Panc1 (cell line): ENCODE results near the gene LTB4R. TPM values are rescaled to one million over a fixed set of nuclear protein-coding genes. Genes with fewer than 3 reads are reported as not detected.

Experiments used
- ATAC-seq: fragments of 200-7000 bp; cut with Tn5 transposase; 2 replicates; pipeline ENCODE4 v1.9.1; 2020; ENCODE audit warnings: mild to moderate bottlenecking, moderate library complexity
- BruUV-seq: library from RNA; stranded (reverse); fragments of 400-500 nt; replicated peaks from 2 replicates; lab custom pipeline; 2021; lab: Mats Ljungman, UMichigan
- CTCF ChIA-PET: fragments of 300-600 bp; sonication (Branson Sonifier 250); formaldehyde crosslinking; loops from one replicate; lab custom pipeline; 2022; ENCODE audit warnings: antibody characterized with exemption; lab: Charles Lee
- POLR2A ChIA-PET: fragments of 300-600 bp; sonication (Branson Sonifier 250); formaldehyde crosslinking; loops from one replicate; lab custom pipeline; 2022; ENCODE audit warnings: antibody characterized with exemption; lab: Charles Lee
- DNase-seq: peaks from one replicate; pipeline ENCODE4 v3.0.0-alpha.2; 2010; ENCODE audit warnings: low read depth, low spot score
- H3K27ac ChIP-seq: 2 replicates; pipeline ENCODE4 v1.5.1; 2011; ENCODE audit warnings: mild to moderate bottlenecking, low read length, inconsistent platforms
- H3K27me3 ChIP-seq: fragments of 200-500 bp; sonication (Bioruptor generic); 2 replicates; pipeline ENCODE4 v1.6.0; 2014; ENCODE audit warnings: low read length, inconsistent platforms; ENCODE audit not compliant: control insufficient read depth, insufficient read depth
- H3K36me3 ChIP-seq: fragments of 200-500 bp; sonication (Bioruptor generic); 2 replicates; pipeline ENCODE4 v1.5.1; 2014; ENCODE audit warnings: inconsistent platforms, mild to moderate bottlenecking, low read length, moderate library complexity; ENCODE audit not compliant: control insufficient read depth, insufficient read depth
- H3K4me1 ChIP-seq: 2 replicates; pipeline ENCODE4 v1.5.1; 2011; ENCODE audit warnings: inconsistent platforms, mild to moderate bottlenecking, low read length, moderate library complexity; ENCODE audit not compliant: control insufficient read depth, insufficient read depth
- H3K4me3 ChIP-seq, 2 experiments: 2 replicates each; pipeline ENCODE4 v1.5.1; 2011 to 2012; ENCODE audit warnings: low read depth in 2 of 2, low read length in 2 of 2, mild to moderate bottlenecking in 2 of 2, inconsistent platforms in 1 of 2, moderate library complexity in 1 of 2
- H3K9me3 ChIP-seq: fragments of 200-500 bp; sonication (Bioruptor generic); 2 replicates; pipeline ENCODE4 v1.5.1; 2014; ENCODE audit warnings: low read depth, mild to moderate bottlenecking, inconsistent platforms, low read length, moderate library complexity; ENCODE audit not compliant: control insufficient read depth, insufficient read depth
- POLR2AphosphoS5 ChIP-seq: IDR thresholded peaks from 2 replicates; pipeline ENCODE4 v1.6.1; 2012; ENCODE audit warnings: mild to moderate bottlenecking, low read depth, low read length, moderate library complexity
- REST ChIP-seq, 2 experiments: IDR thresholded peaks; 2 replicates each; pipeline ENCODE4 v1.6.1; 2011 to 2012; ENCODE audit warnings: low read depth in 2 of 2, control low read depth in 1 of 2, low read length in 1 of 2, mild to moderate bottlenecking in 1 of 2, moderate library complexity in 1 of 2; ENCODE audit not compliant: insufficient read depth in 1 of 2
- SIN3A ChIP-seq: IDR thresholded peaks from 2 replicates; pipeline ENCODE4 v1.6.1; 2012; ENCODE audit warnings: low read depth, mild to moderate bottlenecking, low read length, moderate library complexity, borderline replicate concordance; ENCODE audit not compliant: insufficient read depth
- TCF7L2 ChIP-seq: IDR thresholded peaks from 2 replicates; pipeline ENCODE4 v1.6.1; 2011; ENCODE audit warnings: mild to moderate bottlenecking, low read depth, low read length, inconsistent platforms
- in situ Hi-C: cut with HindIII; loops from 2 replicates; pipeline ENCODE4 v1.10.0; 2016; ENCODE audit warnings: low sequenced_read_pairs, low pct_unique_long_range_greater_than_20kb
- intact Hi-C: fragments of 100-400 bp; cut with micrococcal nuclease; formaldehyde crosslinking; loops from one replicate; pipeline ENCODE4 v1.10.0; 2022; ENCODE audit not compliant: unreplicated experiment
- total RNA-seq: library from RNA; stranded (reverse); gene quantifications from one replicate; pipeline ENCODE4 v1.2.1, GENCODE V29; 2021; ENCODE audit not compliant: unreplicated experiment
- TF ChIP-seq, protein P1 (sequence below): fragments of 450-650 bp; IDR thresholded peaks from 2 replicates; pipeline ENCODE4 v1.5.1; 2017; ENCODE audit warnings: mild to moderate bottlenecking

LTB4R gene
- total RNA-seq, 1 experiment from 2014 or later = 4.8 TPM

- no TSS peak for BruUV-seq
These were observed 54.5 kb downstream of the LTB4R start for GRCh38 chr14:24365600-24366412.

DNA sequence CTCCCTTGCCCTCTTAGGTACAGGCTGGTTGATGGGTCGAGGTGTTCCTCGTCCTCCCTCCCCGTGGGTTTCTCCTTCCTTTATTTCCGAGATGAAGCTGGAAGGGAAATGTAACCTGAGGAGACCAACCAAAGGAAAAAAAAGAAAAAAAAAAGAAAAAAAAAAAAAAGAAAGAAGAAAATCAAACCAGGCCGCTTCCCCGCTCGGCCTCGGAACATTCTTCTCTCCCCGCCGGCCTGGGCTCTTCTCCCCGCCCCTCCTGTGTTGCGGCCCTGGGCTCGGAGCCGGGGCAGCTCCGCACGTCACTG lies 55.1 kb downstream of the LTB4R start:
- CTCF ChIA-PET = interaction anchor here (0.7 to 2.3 kb wide), 4 partner anchors 33 to 108 kb away, joined by 4 to 46 read pairs (median 8); partner anchors contain the start of gene KHNYN
- TF ChIP-seq REST (IDR thresholded peaks at IDR 0.05; ENCODE audit: insufficient read depth in 1 of 2, low read depth in 2 of 2, low read length in 1 of 2) (no peak), SIN3A (no peak), TCF7L2 (no peak), POLR2AphosphoS5 (no peak)
- TF ChIP-seq, protein P1, sequence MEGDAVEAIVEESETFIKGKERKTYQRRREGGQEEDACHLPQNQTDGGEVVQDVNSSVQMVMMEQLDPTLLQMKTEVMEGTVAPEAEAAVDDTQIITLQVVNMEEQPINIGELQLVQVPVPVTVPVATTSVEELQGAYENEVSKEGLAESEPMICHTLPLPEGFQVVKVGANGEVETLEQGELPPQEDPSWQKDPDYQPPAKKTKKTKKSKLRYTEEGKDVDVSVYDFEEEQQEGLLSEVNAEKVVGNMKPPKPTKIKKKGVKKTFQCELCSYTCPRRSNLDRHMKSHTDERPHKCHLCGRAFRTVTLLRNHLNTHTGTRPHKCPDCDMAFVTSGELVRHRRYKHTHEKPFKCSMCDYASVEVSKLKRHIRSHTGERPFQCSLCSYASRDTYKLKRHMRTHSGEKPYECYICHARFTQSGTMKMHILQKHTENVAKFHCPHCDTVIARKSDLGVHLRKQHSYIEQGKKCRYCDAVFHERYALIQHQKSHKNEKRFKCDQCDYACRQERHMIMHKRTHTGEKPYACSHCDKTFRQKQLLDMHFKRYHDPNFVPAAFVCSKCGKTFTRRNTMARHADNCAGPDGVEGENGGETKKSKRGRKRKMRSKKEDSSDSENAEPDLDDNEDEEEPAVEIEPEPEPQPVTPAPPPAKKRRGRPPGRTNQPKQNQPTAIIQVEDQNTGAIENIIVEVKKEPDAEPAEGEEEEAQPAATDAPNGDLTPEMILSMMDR = no peak
- H3K4me3 ChIP-seq = peak overlapping the region; percentile 35 to 53
- no peak for DNase-seq
- BruUV-seq = no TSS peak
- H3K27me3 ChIP-seq = no peaks in the 10 kb centered on the region
- H3K36me3 ChIP-seq = no peaks in the 10 kb centered on the region; the same call in 1 of the 2 replicates
- intact Hi-C loops = no loop called here
- in situ Hi-C loops = no loop called here
- POLR2A ChIA-PET = interaction anchor here (0.9 kb wide), 1 partner anchor 64 kb away, joined by 20 read pairs; no protein-coding TSS in a partner anchor
- no peak; the same call in 1 of the 2 replicates for ATAC-seq
- H3K4me1 ChIP-seq = peaks cover 6% of the 10 kb centered on the region
- H3K27ac ChIP-seq = 0 out of 2 replicates have a peak overlapping the region, but pooled peaks have one; percentile 20
- no peaks in the 10 kb centered on the region for H3K9me3 ChIP-seq

More at GRCh38 chr14:24365600-24366412, 54.5 kb downstream of the LTB4R start:
- ATAC-seq (peak; percentile 82), DNase-seq (no peak)
- no peaks in the 10 kb centered on the region for H3K27me3 ChIP-seq
- ChIA-PET CTCF (interaction anchor here (0.7 to 2.3 kb wide), 3 partner anchors 32 to 65 kb away, joined by 4 to 46 read pairs (median 7); partner anchors contain the start of gene KHNYN), POLR2A (interaction anchor here (0.7 to 1.2 kb wide), 4 partner anchors 17 to 69 kb away, joined by 3 to 20 read pairs (median 5); no protein-coding TSS in a partner anchor)
- H3K4me3 ChIP-seq = peak overlapping the region; percentile 35 to 53
- H3K27ac ChIP-seq = no peak overlapping the region
- intact Hi-C loops = loop anchor here (1.0 kb wide), 1 partner anchor 65 kb away; no protein-coding TSS in a partner anchor
- no peaks in the 10 kb centered on the region for H3K9me3 ChIP-seq
- no peaks in the 10 kb centered on the region; the same call in 1 of the 2 replicates for H3K36me3 ChIP-seq
- in situ Hi-C loops = no loop called here
- peaks cover 6% of the 10 kb centered on the region for H3K4me1 ChIP-seq
- TF ChIP-seq SIN3A = no peak
- TF ChIP-seq, protein P1 = peak; percentile 89
- no peak for TF ChIP-seq POLR2AphosphoS5
- TF ChIP-seq TCF7L2 = peak; percentile 57
- TF ChIP-seq REST (IDR thresholded peaks at IDR 0.05; ENCODE audit: insufficient read depth in 1 of 2, low read depth in 2 of 2, low read length in 1 of 2) = no peak
